Activated B cell treated with CpG ODN at 0.5 μM for 24 hours (primary cell): ENCODE measurements around the gene GOLGA6L9. TPM values are rescaled to one million over a fixed set of nuclear protein-coding genes. Genes with fewer than 3 reads are reported as not detected.
"Not testable (repeated sequence)": the region's sequence is repeated elsewhere in the genome, so short reads cannot be mapped to it uniquely, and the experiment has no call there.

Source experiments
- ATAC-seq: fragments of 200-7000 bp; cut with Tn5 transposase; one replicate; pipeline ENCODE4 v1.10.0; 2021; ENCODE audit warnings: low read depth, mild to moderate bottlenecking, moderate library complexity
- CTCF ChIA-PET: fragments of 350-600 bp; sonication (Branson Sonifier 250); formaldehyde crosslinking; loops from one replicate; lab custom pipeline; 2021; ENCODE audit warnings: antibody characterized with exemption; lab: Charles Lee
- POLR2A ChIA-PET: fragments of 350-600 bp; sonication (Branson Sonifier 250); formaldehyde crosslinking; loops from one replicate; lab custom pipeline; 2021; ENCODE audit warnings: antibody characterized with exemption; lab: Charles Lee
- DNase-seq: peaks from one replicate; pipeline ENCODE4 v3.0.0; 2022
- H3K27ac Mint-ChIP-seq: one replicate; pipeline ENCODE4 v1.8.0; 2020; ENCODE audit warnings: mixed read lengths
- H3K27me3 Mint-ChIP-seq: one replicate; pipeline ENCODE4 v1.8.0; 2021; ENCODE audit warnings: mixed read lengths
- H3K36me3 Mint-ChIP-seq: one replicate; pipeline ENCODE4 v1.8.0; 2021; ENCODE audit warnings: low read depth, mixed read lengths
- H3K4me1 Mint-ChIP-seq: one replicate; pipeline ENCODE4 v1.8.0; 2021; ENCODE audit warnings: mixed read lengths
- H3K4me3 Mint-ChIP-seq: one replicate; pipeline ENCODE4 v1.8.0; 2020; ENCODE audit warnings: mild to moderate bottlenecking, mixed read lengths
- H3K9me3 Mint-ChIP-seq: one replicate; pipeline ENCODE4 v1.8.0; 2020; ENCODE audit warnings: mixed read lengths
- CTCF ChIP-seq: fragments of 200-600 bp; IDR thresholded peaks from one replicate; pipeline ENCODE4 v1.8.0; 2022; ENCODE audit warnings: antibody characterized with exemption, mild to moderate bottlenecking
- intact Hi-C: fragments of 100-400 bp; cut with micrococcal nuclease; formaldehyde crosslinking; loops from one replicate; pipeline ENCODE4 v1.15.1; 2024
- total RNA-seq: library from RNA; stranded (reverse); gene quantifications from 2 replicates; pipeline ENCODE4 v1.2.3, GENCODE V29; 2022

GOLGA6L9 gene
- total RNA-seq, result 2.0 and 2.4 TPM in 2 replicates

GRCh38 chr15:82429693-82430092 is at the start of gene GOLGA6L9:
TSS of gene GOLGA6L9 (plus strand) at chr15:82429816. CDS start at chr15:82430080, 264 bp downstream.
- CTCF ChIA-PET, POLR2A ChIA-PET, DNase-seq, intact Hi-C loops, H3K4me3 Mint-ChIP-seq, H3K27me3 Mint-ChIP-seq, ATAC-seq, H3K36me3 Mint-ChIP-seq, H3K4me1 Mint-ChIP-seq, H3K9me3 Mint-ChIP-seq, H3K27ac Mint-ChIP-seq: not testable (repeated sequence)

GRCh38 chr15:82381330-82381955 is 48.2 kb upstream of the GOLGA6L9 start:
- intact Hi-C loops, ATAC-seq, H3K27me3 Mint-ChIP-seq, H3K4me3 Mint-ChIP-seq, DNase-seq, H3K36me3 Mint-ChIP-seq, H3K27ac Mint-ChIP-seq, H3K9me3 Mint-ChIP-seq, CTCF ChIA-PET, POLR2A ChIA-PET: not testable (repeated sequence)
- peaks cover 19% of the 10 kb centered on the region for H3K4me1 Mint-ChIP-seq

GRCh38 chr15:82387209-82387608 is 42.4 kb upstream of the GOLGA6L9 start:
- H3K36me3 Mint-ChIP-seq, ATAC-seq: not testable (repeated sequence)

GRCh38 chr15:82390152-82390551 is 39.5 kb upstream of the GOLGA6L9 start:
- POLR2A ChIA-PET, H3K36me3 Mint-ChIP-seq, DNase-seq, H3K9me3 Mint-ChIP-seq, intact Hi-C loops, H3K27ac Mint-ChIP-seq, H3K4me1 Mint-ChIP-seq, ATAC-seq, H3K27me3 Mint-ChIP-seq, CTCF ChIA-PET, H3K4me3 Mint-ChIP-seq: not testable (repeated sequence)

More at GRCh38 chr15:82387209-82387608, 42.4 kb upstream of the GOLGA6L9 start:
- H3K27me3 Mint-ChIP-seq, H3K4me3 Mint-ChIP-seq, POLR2A ChIA-PET, CTCF ChIA-PET, DNase-seq, intact Hi-C loops, H3K4me1 Mint-ChIP-seq, H3K27ac Mint-ChIP-seq, H3K9me3 Mint-ChIP-seq: not testable (repeated sequence)

GRCh38 chr15:82392077-82392476 is 37.5 kb upstream of the GOLGA6L9 start:
- POLR2A ChIA-PET, result interaction anchor here (0.7 kb wide), 1 partner anchor 148 kb away, joined by 5 read pairs; the partner anchor contains the start of gene RPS17
- H3K27ac Mint-ChIP-seq, result not testable (repeated sequence)

GRCh38 chr15:82393671-82394070 is 35.9 kb upstream of the GOLGA6L9 start:
- Mint-ChIP-seq H3K27ac (no peak overlapping the region), H3K27me3 (no peaks in the 10 kb centered on the region), H3K9me3 (no peaks in the 10 kb centered on the region), H3K4me1 (peaks cover under 1% of the 10 kb centered on the region), H3K36me3 (no peaks in the 10 kb centered on the region), H3K4me3 (no peak overlapping the region)
- ChIA-PET CTCF (no interaction called here), POLR2A (no interaction called here)
- no peak for ATAC-seq
- intact Hi-C loops, result no loop called here
- no peak for DNase-seq
- no peak for TF ChIP-seq CTCF

More at GRCh38 chr15:82392077-82392476, 37.5 kb upstream of the GOLGA6L9 start:
- H3K27me3 Mint-ChIP-seq, H3K9me3 Mint-ChIP-seq, DNase-seq, H3K4me3 Mint-ChIP-seq, intact Hi-C loops, ATAC-seq, H3K4me1 Mint-ChIP-seq, CTCF ChIA-PET, H3K36me3 Mint-ChIP-seq: not testable (repeated sequence)

GRCh38 chr15:82395788-82396187 is 33.8 kb upstream of the GOLGA6L9 start:
- H3K4me1 Mint-ChIP-seq, result peaks cover 17% of the 10 kb centered on the region
- POLR2A ChIA-PET, H3K27me3 Mint-ChIP-seq, H3K36me3 Mint-ChIP-seq, DNase-seq, CTCF ChIA-PET, H3K4me3 Mint-ChIP-seq, ATAC-seq, intact Hi-C loops, H3K27ac Mint-ChIP-seq, H3K9me3 Mint-ChIP-seq: not testable (repeated sequence)

- H3K4me3 Mint-ChIP-seq, result no peak overlapping the region
- H3K36me3 Mint-ChIP-seq, result no peaks in the 10 kb centered on the region
- ChIA-PET CTCF (no interaction called here), POLR2A (no interaction called here)
- no peaks in the 10 kb centered on the region for H3K27me3 Mint-ChIP-seq
- DNase-seq (no peak), ATAC-seq (no peak)
- no peaks in the 10 kb centered on the region for H3K9me3 Mint-ChIP-seq
- no peak overlapping the region for H3K27ac Mint-ChIP-seq
- intact Hi-C loops, result no loop called here
- H3K4me1 Mint-ChIP-seq, result peaks cover 17% of the 10 kb centered on the region
- TF ChIP-seq CTCF, result no peak
Observed at GRCh38 chr15:82397817-82398216, 31.8 kb upstream of the GOLGA6L9 start.
